HG03039 (cell line): ENCODE measurements around the gene SHBG.

ENCODE experiments used
- ATAC-seq: cut with Tn5 transposase; IDR thresholded peaks from one replicate; pipeline ENCODE4 v1.9.1; 2021; ENCODE audit warnings: mild to moderate bottlenecking, moderate library complexity; ENCODE audit not compliant: unreplicated experiment

The SHBG gene

GRCh38 chr17:7646457-7646856, 16.5 kb downstream of the SHBG start:
- no peak for ATAC-seq

GRCh38 chr17:7647018-7647417, 17.1 kb downstream of the SHBG start:
- no peak for ATAC-seq

- no peak for ATAC-seq
Measured at GRCh38 chr17:7650509-7651096, 20.7 kb downstream of the SHBG start, which contains the start of gene ATP1B2. ATP1B2 (plus strand) TSS chr17:7650926; CDS start chr17:7651519, 593 bp downstream.

GRCh38 chr17:7651097-7651664, 21.2 kb downstream of the SHBG start:
- no peak for ATAC-seq

GRCh38 chr17:7651665-7652387, 21.9 kb downstream of the SHBG start:
- ATAC-seq = no peak

GRCh38 chr17:7652388-7653356, 22.7 kb downstream of the SHBG start:
- no peak for ATAC-seq

GRCh38 chr17:7654832-7655540, 25.1 kb downstream of the SHBG start:
- ATAC-seq = no peak

GRCh38 chr17:7655541-7655840, 25.6 kb downstream of the SHBG start:
- ATAC-seq = no peak

GRCh38 chr17:7656958-7657609, 27.1 kb downstream of the SHBG start:
- ATAC-seq = no peak

GRCh38 chr17:7667656-7668406, 37.9 kb downstream of the SHBG start:
- no peak for ATAC-seq

GRCh38 chr17:7668482-7668881, 38.5 kb downstream of the SHBG start:
- ATAC-seq = no peak

GRCh38 chr17:7673239-7673638, 43.3 kb downstream of the SHBG start:
- ATAC-seq = no peak

GRCh38 chr17:7674934-7675333, 45.0 kb downstream of the SHBG start:
- ATAC-seq = no peak

- ATAC-seq = no peak
Measured at GRCh38 chr17:7676533-7676932, 46.6 kb downstream of the SHBG start.

- no peak for ATAC-seq
Measured at GRCh38 chr17:7677388-7678067, 47.6 kb downstream of the SHBG start.
